ENCODE data around the gene NSD2. TPM values are rescaled to one million over a fixed set of nuclear protein-coding genes. Genes with fewer than 3 reads are reported as not detected.
A peak's percentile ranks its signal among the peaks of the same experiment; 100 is the strongest.

The NSD2 gene
- total RNA-seq = 61.5 and 67.8 TPM in 2 replicates

GRCh38 chr4:1870578-1871443, at the start of gene NSD2:
NSD2 (plus strand) TSS chr4:1871393; CDS start chr4:1900655, 29,262 bp downstream.
- H3K4me3 ChIP-seq (ENCODE audit: low read depth, low read length) = peak within 1 kb of the TSS; percentile 73
- no peak for TF ChIP-seq CTCF (IDR thresholded peaks at IDR 0.05; ENCODE audit: insufficient read depth, low read depth, low read length)
- peak; percentile 89 for DNase-seq (ENCODE audit: low read depth)

- no peak overlapping the region for H3K4me3 ChIP-seq (ENCODE audit: low read depth, low read length)
- DNase-seq (ENCODE audit: low read depth) = no peak
- TF ChIP-seq CTCF (IDR thresholded peaks at IDR 0.05; ENCODE audit: insufficient read depth, low read depth, low read length) = no peak
Observed at GRCh38 chr4:1821679-1822567, 49.3 kb upstream of the NSD2 start.

GRCh38 chr4:1822568-1823544, 48.3 kb upstream of the NSD2 start:
- no peak for DNase-seq (ENCODE audit: low read depth)
- H3K4me3 ChIP-seq (ENCODE audit: low read depth, low read length) = no peak overlapping the region
- no peak for TF ChIP-seq CTCF (IDR thresholded peaks at IDR 0.05; ENCODE audit: insufficient read depth, low read depth, low read length)

DNA sequence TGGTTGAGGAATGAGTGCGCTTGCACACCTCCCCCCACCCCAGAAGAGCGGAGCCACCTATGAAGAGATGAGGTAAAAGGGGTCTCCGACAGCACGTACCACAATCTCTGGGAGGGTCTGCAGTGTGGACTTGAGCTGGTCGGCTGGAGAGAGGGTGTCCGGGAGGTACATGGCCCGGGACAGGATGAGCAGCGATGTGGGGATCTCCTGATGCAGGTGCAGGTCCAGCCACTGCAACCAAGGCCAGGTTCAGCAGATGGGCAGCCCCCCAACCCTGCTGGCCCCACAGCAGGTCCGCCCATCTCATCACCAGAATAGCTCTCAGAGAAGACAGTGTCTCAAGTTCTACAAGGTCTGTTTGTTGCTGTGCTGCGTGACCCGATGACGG, 47.7 kb upstream of the NSD2 start:
- TF ChIP-seq CTCF (IDR thresholded peaks at IDR 0.05; ENCODE audit: insufficient read depth, low read depth, low read length) = no peak

GRCh38 chr4:1824746-1825145, 46.4 kb upstream of the NSD2 start:
- TF ChIP-seq CTCF (IDR thresholded peaks at IDR 0.05; ENCODE audit: insufficient read depth, low read depth, low read length) = no peak
- no peak for DNase-seq (ENCODE audit: low read depth)
- no peak overlapping the region for H3K4me3 ChIP-seq (ENCODE audit: low read depth, low read length)

More for the DNA sequence above, 47.7 kb upstream of the NSD2 start:
- DNase-seq (ENCODE audit: low read depth) = no peak
- H3K4me3 ChIP-seq (ENCODE audit: low read depth, low read length) = no peak overlapping the region

GRCh38 chr4:1825326-1825725, 45.9 kb upstream of the NSD2 start:
- H3K4me3 ChIP-seq (ENCODE audit: low read depth, low read length) = no peak overlapping the region
- no peak for DNase-seq (ENCODE audit: low read depth)
- TF ChIP-seq CTCF (IDR thresholded peaks at IDR 0.05; ENCODE audit: insufficient read depth, low read depth, low read length) = no peak
